ENCODE results near the gene SYT6. TPM values are rescaled to one million over a fixed set of nuclear protein-coding genes. Genes with fewer than 3 reads are reported as not detected.

Gene SYT6
- polyA plus RNA-seq, 3 donors = 0.01 TPM; not detected in 2

DNA sequence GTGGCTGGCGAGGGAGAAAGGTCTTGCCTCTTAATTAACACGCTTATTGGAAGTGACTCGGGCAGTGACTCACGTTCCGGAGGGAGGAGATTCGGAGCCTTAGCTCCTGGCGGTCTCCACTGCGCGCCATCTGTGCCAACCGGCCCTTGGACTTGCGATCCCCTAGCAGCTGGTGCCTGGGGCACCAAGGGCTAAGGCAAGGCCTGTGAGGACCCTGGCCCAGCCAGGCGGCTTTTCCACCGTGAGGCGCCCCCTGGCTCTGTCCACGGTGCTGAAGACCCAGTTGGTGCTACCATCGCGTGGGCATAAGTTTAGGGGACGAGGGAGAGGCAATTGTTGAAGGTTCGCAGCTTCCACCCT lies 1.3 kb upstream of the SYT6 start:
- H3K4me1 ChIP-seq (ENCODE audit: control insufficient read depth in 1 of 2, insufficient read depth in 2 of 2, low read length in 2 of 2) = peaks cover 27 to 32% of the 10 kb centered on the region in 2 donors
- WGBS (ENCODE audit: insufficient coverage) = 19% methylated on average over 19 of the region's 19 CpGs
- H3K27me3 ChIP-seq (ENCODE audit: control insufficient read depth in 2 of 2, insufficient read depth in 2 of 2, low read length in 2 of 2) = peaks cover 63 to 84% of the 10 kb centered on the region in 2 donors
- Mint-ChIP-seq H3K9me3 (peaks cover 0 to 27% (median 14%) of the 10 kb centered on the region in 7 donors), H3K27me3 (ENCODE audit: low read depth in 3 of 3) (peaks cover 73 to 82% (median 78%) of the 10 kb centered on the region in 3 donors), H3K36me3 (peaks cover 10 to 29% of the 10 kb centered on the region in 2 donors), H3K27ac (no peak overlapping the region), H3K4me3 (peak overlapping the region in 1 of 2 donors; percentile 90), H3K4me1 (peaks cover 28% of the 10 kb centered on the region)
- no peaks in the 10 kb centered on the region for H4K20me1 ChIP-seq (ENCODE audit: insufficient read depth, low read length)
- no peak overlapping the region for H3K9ac ChIP-seq (ENCODE audit: insufficient read depth, low read length, poor library complexity, severe bottlenecking)
- DNase-seq = peak; percentile 46 to 59 (median 54)
- intact Hi-C loops (cut with micrococcal nuclease) = loop anchor here in 1 of 2 donors (10.0 kb wide), 1 partner anchor 110 kb away; no protein-coding TSS in a partner anchor
- no peak overlapping the region for H2AFZ ChIP-seq (ENCODE audit: insufficient read depth, low read depth, low read length, poor library complexity, severe bottlenecking)
- no peaks in the 10 kb centered on the region for H3K36me3 ChIP-seq (replicated peaks in 1 of 2; ENCODE audit: control insufficient read depth in 1 of 2, insufficient read depth in 2 of 2, low read length in 2 of 2)
- H3K27ac ChIP-seq (ENCODE audit: low read depth in 1 of 2, low read length in 2 of 2) = no peak overlapping the region
- TF ChIP-seq, protein P1, sequence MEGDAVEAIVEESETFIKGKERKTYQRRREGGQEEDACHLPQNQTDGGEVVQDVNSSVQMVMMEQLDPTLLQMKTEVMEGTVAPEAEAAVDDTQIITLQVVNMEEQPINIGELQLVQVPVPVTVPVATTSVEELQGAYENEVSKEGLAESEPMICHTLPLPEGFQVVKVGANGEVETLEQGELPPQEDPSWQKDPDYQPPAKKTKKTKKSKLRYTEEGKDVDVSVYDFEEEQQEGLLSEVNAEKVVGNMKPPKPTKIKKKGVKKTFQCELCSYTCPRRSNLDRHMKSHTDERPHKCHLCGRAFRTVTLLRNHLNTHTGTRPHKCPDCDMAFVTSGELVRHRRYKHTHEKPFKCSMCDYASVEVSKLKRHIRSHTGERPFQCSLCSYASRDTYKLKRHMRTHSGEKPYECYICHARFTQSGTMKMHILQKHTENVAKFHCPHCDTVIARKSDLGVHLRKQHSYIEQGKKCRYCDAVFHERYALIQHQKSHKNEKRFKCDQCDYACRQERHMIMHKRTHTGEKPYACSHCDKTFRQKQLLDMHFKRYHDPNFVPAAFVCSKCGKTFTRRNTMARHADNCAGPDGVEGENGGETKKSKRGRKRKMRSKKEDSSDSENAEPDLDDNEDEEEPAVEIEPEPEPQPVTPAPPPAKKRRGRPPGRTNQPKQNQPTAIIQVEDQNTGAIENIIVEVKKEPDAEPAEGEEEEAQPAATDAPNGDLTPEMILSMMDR (IDR thresholded peaks at IDR 0.05) = no peak
- H3K9me3 ChIP-seq (replicated peaks in 1 of 2; ENCODE audit: control insufficient read depth in 1 of 2, insufficient read depth in 1 of 2, low read length in 2 of 2) = peaks cover 3 to 21% of the 10 kb centered on the region in 2 donors
- no peaks in the 10 kb centered on the region for H3K79me2 ChIP-seq (ENCODE audit: insufficient read depth, low read length)
- H3K4me2 ChIP-seq (replicated peaks; ENCODE audit: extremely low read depth, low read length, poor library complexity, severe bottlenecking) = peak overlapping the region; percentile 77
- H3K4me3 ChIP-seq (replicated peaks in 1 of 3; ENCODE audit: low read depth in 2 of 3, low read length in 3 of 3) = peak overlapping the region in 1 of 3 experiments; percentile 73

DNA sequence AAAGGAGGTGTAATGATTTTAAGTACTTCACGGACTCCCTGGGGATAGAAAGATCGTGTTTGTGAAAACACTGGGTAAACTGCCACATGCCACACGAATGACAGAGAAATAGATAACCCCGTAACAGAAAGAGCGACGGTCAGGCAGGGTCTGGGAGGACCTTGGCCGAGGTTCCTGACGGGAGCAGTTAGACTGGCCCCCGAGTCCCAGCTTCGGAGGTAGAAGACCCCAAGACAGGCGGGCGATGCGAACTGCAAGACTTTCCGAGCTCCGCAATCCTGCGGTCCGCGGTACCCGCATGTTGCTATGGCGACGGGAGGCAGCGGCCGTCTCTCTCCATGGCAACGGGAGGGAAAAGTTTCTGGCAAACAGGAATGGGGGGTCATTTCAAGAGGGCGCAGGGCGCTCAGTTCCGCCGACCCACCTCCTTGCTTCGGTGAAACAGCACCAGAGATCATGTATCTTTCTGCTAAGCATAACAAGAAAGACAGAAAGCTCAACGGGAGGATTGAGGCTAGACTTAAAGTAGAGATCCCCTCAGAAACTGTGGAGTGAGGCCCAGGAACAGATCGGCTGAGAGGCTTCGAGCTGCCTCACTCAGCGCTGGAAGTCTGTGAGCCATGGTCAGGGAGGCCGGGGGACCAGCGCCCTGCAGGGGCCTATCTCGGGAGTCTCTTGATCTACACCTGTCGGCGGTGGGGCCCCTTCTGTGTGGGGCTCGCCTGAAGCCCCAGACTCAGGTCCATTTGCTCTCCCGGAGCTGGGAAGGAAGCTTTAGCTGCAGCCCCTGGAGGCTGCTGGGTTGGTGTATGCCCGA lies 685 bp upstream of the SYT6 start:
- no peak overlapping the region for H3K9ac ChIP-seq (ENCODE audit: insufficient read depth, low read length, poor library complexity, severe bottlenecking)
- TF ChIP-seq, protein P1 (IDR thresholded peaks at IDR 0.05) = no peak
- intact Hi-C loops (cut with micrococcal nuclease) = loop anchor here in 1 of 2 donors (10.0 kb wide), 1 partner anchor 110 kb away; no protein-coding TSS in a partner anchor
- peaks cover 60 to 78% of the 10 kb centered on the region in 2 donors for H3K27me3 ChIP-seq (ENCODE audit: control insufficient read depth in 2 of 2, insufficient read depth in 2 of 2, low read length in 2 of 2)
- peak overlapping the region in 1 of 3 experiments; percentile 73 for H3K4me3 ChIP-seq (replicated peaks in 1 of 3; ENCODE audit: low read depth in 2 of 3, low read length in 3 of 3)
- WGBS (ENCODE audit: insufficient coverage) = 9% methylated on average over 39 of the region's 41 CpGs
- Mint-ChIP-seq H3K4me3 (peak overlapping the region; percentile 71 to 90), H3K27ac (no peak overlapping the region), H3K27me3 (ENCODE audit: low read depth in 3 of 3) (peaks cover 75 to 82% (median 78%) of the 10 kb centered on the region in 3 donors), H3K36me3 (peaks cover 10 to 30% of the 10 kb centered on the region in 2 donors), H3K9me3 (peaks cover 0 to 27% (median 14%) of the 10 kb centered on the region in 7 donors), H3K4me1 (peaks cover 33% of the 10 kb centered on the region)
- H3K79me2 ChIP-seq (ENCODE audit: insufficient read depth, low read length) = no peaks in the 10 kb centered on the region
- H3K4me2 ChIP-seq (replicated peaks; ENCODE audit: extremely low read depth, low read length, poor library complexity, severe bottlenecking) = peak overlapping the region; percentile 77
- no peak overlapping the region for H3K27ac ChIP-seq (ENCODE audit: low read depth in 1 of 2, low read length in 2 of 2)
- H3K36me3 ChIP-seq (replicated peaks in 1 of 2; ENCODE audit: control insufficient read depth in 1 of 2, insufficient read depth in 2 of 2, low read length in 2 of 2) = no peaks in the 10 kb centered on the region
- H3K4me1 ChIP-seq (ENCODE audit: control insufficient read depth in 1 of 2, insufficient read depth in 2 of 2, low read length in 2 of 2) = peaks cover 27 to 32% of the 10 kb centered on the region in 2 donors
- peak overlapping the region; percentile 65 for H2AFZ ChIP-seq (ENCODE audit: insufficient read depth, low read depth, low read length, poor library complexity, severe bottlenecking)
- no peaks in the 10 kb centered on the region for H4K20me1 ChIP-seq (ENCODE audit: insufficient read depth, low read length)
- H3K9me3 ChIP-seq (replicated peaks in 1 of 2; ENCODE audit: control insufficient read depth in 1 of 2, insufficient read depth in 1 of 2, low read length in 2 of 2) = peaks cover 3 to 21% of the 10 kb centered on the region in 2 donors
- DNase-seq = no peak

Measured in CD14-positive monocyte (primary cell).